GM21576 (cell line): Measurements from ENCODE around the gene CDC14B.

Experiments
- ATAC-seq: cut with Tn5 transposase; IDR thresholded peaks from one replicate; pipeline ENCODE4 v1.9.1; 2021; ENCODE audit warnings: mild to moderate bottlenecking, moderate library complexity; ENCODE audit not compliant: unreplicated experiment

CDC14B gene

DNA sequence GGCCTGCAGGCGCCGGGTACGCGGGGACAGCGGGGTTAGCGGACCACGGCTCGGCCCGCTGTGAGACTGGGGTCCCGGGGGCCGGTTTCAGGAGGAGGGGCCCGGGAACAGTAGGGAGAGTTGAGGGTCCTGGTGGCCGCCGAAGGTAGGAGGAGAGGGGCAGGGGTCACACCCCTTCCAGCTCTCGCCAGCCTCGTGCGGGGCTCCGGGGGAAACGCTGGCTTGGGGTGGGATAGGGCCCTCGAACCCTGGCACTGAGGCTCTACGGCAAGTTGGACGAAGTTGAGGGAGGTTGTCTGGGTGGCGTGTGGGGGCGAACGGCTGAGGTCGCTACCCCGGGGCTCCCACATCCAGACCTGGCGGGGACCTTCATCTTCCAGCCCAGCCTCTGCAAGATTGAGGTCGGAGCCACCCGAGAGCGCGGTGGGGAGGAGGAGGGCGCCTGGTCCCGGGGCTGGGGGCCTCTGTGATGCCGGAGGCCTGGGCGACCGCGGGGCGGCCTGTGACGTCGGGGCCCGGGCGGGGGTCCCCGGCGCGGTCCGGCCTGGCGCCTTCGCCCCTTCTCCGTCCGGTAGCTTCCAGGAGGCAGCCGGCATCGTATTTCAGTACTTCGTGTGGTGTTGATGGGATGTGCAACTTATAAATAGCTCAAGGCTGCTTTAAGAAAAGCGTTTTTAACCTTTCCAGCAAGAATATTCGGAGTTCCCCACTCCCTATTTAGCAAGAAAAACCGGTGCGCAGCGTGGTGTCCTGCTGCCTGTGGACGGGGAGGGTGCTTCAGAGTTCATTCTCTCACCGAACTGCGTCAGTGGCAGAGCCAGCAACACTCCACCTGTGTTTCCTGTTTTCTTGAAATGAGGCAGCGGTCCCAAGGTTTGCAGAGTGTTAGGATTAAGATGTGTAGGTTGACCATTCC, 168.8 kb downstream of the CDC14B start:
- ATAC-seq = peak; percentile 5
